Esophagus muscularis mucosa (tissue), 3 donors: ENCODE results near the gene FAP.

Experiments
- CTCF ChIP-seq, 3 experiments: fragments of 200-600 bp in 2 of 3; fragments of 450-650 bp in 1 of 3; sonication (generic) in 2 of 3; IDR thresholded peaks; one replicate each; pipeline ENCODE4 v1.5.1; 2017 to 2019; ENCODE audit warnings: antibody characterized with exemption in 3 of 3, mild to moderate bottlenecking in 2 of 3, moderate library complexity in 1 of 3
- POLR2A ChIP-seq: fragments of 450-650 bp; IDR thresholded peaks from one replicate; pipeline ENCODE4 v1.6.1; 2017; ENCODE audit warnings: antibody characterized with exemption, moderate library complexity, mild to moderate bottlenecking, low read depth

GRCh38 chr2:162232671-162233070 lies 10.6 kb downstream of the FAP start:
- TF ChIP-seq CTCF (IDR thresholded peaks at IDR 0.05) (no peak), POLR2A (no peak)
